OCI-LY3 (cell line): Measurements from ENCODE around the gene KRTCAP3.

Source experiments
- H2AFZ ChIP-seq: fragments of 200-600, 300-600 bp; shearing (Covaris generic); 2 replicates; pipeline ENCODE4 v1.6.0; 2014; ENCODE audit warnings: antibody characterized with exemption, low read depth, low read length
- H3K27ac ChIP-seq: fragments of 200-600, 300-600 bp; sonication (generic); 2 replicates; pipeline ENCODE4 v1.5.1; 2014; ENCODE audit warnings: mild to moderate bottlenecking, low read length, moderate library complexity, mixed read lengths
- H3K27me3 ChIP-seq: fragments of 200-600, 300-600 bp; sonication (generic); 2 replicates; pipeline ENCODE4 v1.6.1; 2014; ENCODE audit warnings: low read depth, low read length, mixed read lengths
- H3K36me3 ChIP-seq: fragments of 200-600, 300-600 bp; sonication (generic); replicated peaks from 2 replicates; pipeline ENCODE3; 2014; ENCODE audit warnings: low read depth, low read length, mixed read lengths
- H3K4me1 ChIP-seq: fragments of 300-600, 200-600 bp; sonication (generic); 2 replicates; pipeline ENCODE4 v1.6.1; 2014; ENCODE audit warnings: low read length, mixed read lengths
- H3K4me2 ChIP-seq: fragments of 200-600, 300-600 bp; sonication (generic); 2 replicates; pipeline ENCODE4 v1.6.1; 2014; ENCODE audit warnings: low read length, mixed read lengths
- H3K4me3 ChIP-seq: fragments of 300-600, 200-600 bp; sonication (generic); 2 replicates; pipeline ENCODE4 v1.5.1; 2014; ENCODE audit warnings: antibody characterized with exemption, mild to moderate bottlenecking, low read length, moderate library complexity
- H3K79me2 ChIP-seq: fragments of 300-600, 200-600 bp; shearing (Covaris generic); 2 replicates; pipeline ENCODE4 v1.6.1; 2014; ENCODE audit warnings: mild to moderate bottlenecking, low read length, mixed read lengths
- H3K9ac ChIP-seq: fragments of 300-600, 200-600 bp; shearing (Covaris generic); 2 replicates; pipeline ENCODE4 v1.6.0; 2014; ENCODE audit warnings: mild to moderate bottlenecking, low read length, moderate library complexity
- H3K9me3 ChIP-seq: fragments of 200-600, 300-600 bp; shearing (Covaris generic); 2 replicates; pipeline ENCODE4 v1.6.1; 2014; ENCODE audit warnings: low read length, mixed read lengths; ENCODE audit not compliant: insufficient read depth
- H4K20me1 ChIP-seq: fragments of 200-600, 300-600 bp; sonication (generic); 2 replicates; pipeline ENCODE4 v1.6.1; 2016; ENCODE audit warnings: low read length, mixed read lengths; ENCODE audit not compliant: insufficient read depth
- CTCF ChIP-seq: fragments of 200-600, 300-600 bp; sonication (generic); IDR thresholded peaks from 2 replicates; pipeline ENCODE4 v1.5.1; 2014; ENCODE audit warnings: antibody characterized with exemption, low read length, low read depth
- EZH2phosphoT487 ChIP-seq: fragments of 200-600 bp; shearing (Covaris generic); IDR thresholded peaks from 2 replicates; pipeline ENCODE4 v1.6.1; 2018; ENCODE audit warnings: antibody characterized with exemption, mixed run types, low read depth

KRTCAP3 gene

GRCh38 chr2:27461118-27461517 lies 18.9 kb downstream of the KRTCAP3 start:
- no peaks in the 10 kb centered on the region for H3K4me1 ChIP-seq
- no peaks in the 10 kb centered on the region for H3K9me3 ChIP-seq
- H2AFZ ChIP-seq, result no peak overlapping the region
- no peak overlapping the region for H3K9ac ChIP-seq
- no peaks in the 10 kb centered on the region for H3K36me3 ChIP-seq
- H4K20me1 ChIP-seq, result no peaks in the 10 kb centered on the region
- H3K79me2 ChIP-seq, result no peaks in the 10 kb centered on the region
- no peak overlapping the region for H3K27ac ChIP-seq
- H3K4me2 ChIP-seq, result no peak overlapping the region
- TF ChIP-seq CTCF, result no peak
- no peak for TF ChIP-seq EZH2phosphoT487
- H3K27me3 ChIP-seq, result no peaks in the 10 kb centered on the region
- H3K4me3 ChIP-seq, result no peak overlapping the region

GRCh38 chr2:27464443-27464842 lies 22.3 kb downstream of the KRTCAP3 start:
- H3K27ac ChIP-seq, result no peak overlapping the region
- no peak overlapping the region for H3K4me3 ChIP-seq
- H2AFZ ChIP-seq, result no peak overlapping the region
- H3K36me3 ChIP-seq, result no peaks in the 10 kb centered on the region
- H4K20me1 ChIP-seq, result no peaks in the 10 kb centered on the region
- no peaks in the 10 kb centered on the region for H3K27me3 ChIP-seq
- TF ChIP-seq CTCF, result no peak
- TF ChIP-seq EZH2phosphoT487, result no peak
- no peaks in the 10 kb centered on the region for H3K79me2 ChIP-seq
- no peaks in the 10 kb centered on the region for H3K9me3 ChIP-seq
- no peak overlapping the region for H3K4me2 ChIP-seq
- no peak overlapping the region for H3K9ac ChIP-seq
- H3K4me1 ChIP-seq, result no peaks in the 10 kb centered on the region

GRCh38 chr2:27471961-27472360 lies 29.8 kb downstream of the KRTCAP3 start:
- Histone ChIP-seq H3K4me2 (no peak overlapping the region), H4K20me1 (no peaks in the 10 kb centered on the region), H2AFZ (no peak overlapping the region), H3K9ac (no peak overlapping the region), H3K4me3 (no peak overlapping the region), H3K4me1 (no peaks in the 10 kb centered on the region), H3K27me3 (no peaks in the 10 kb centered on the region), H3K27ac (no peak overlapping the region), H3K9me3 (no peaks in the 10 kb centered on the region), H3K36me3 (peaks cover 2% of the 10 kb centered on the region), H3K79me2 (no peaks in the 10 kb centered on the region)
- no peak for TF ChIP-seq EZH2phosphoT487
- no peak for TF ChIP-seq CTCF

- TF ChIP-seq EZH2phosphoT487 (no peak), CTCF (no peak)
- Histone ChIP-seq H3K9me3 (no peaks in the 10 kb centered on the region), H3K27ac (no peak overlapping the region), H3K79me2 (no peaks in the 10 kb centered on the region), H3K4me2 (no peak overlapping the region), H3K4me1 (peaks cover 10% of the 10 kb centered on the region), H2AFZ (no peak overlapping the region), H3K27me3 (no peaks in the 10 kb centered on the region), H3K36me3 (no peaks in the 10 kb centered on the region), H4K20me1 (no peaks in the 10 kb centered on the region), H3K4me3 (no peak overlapping the region), H3K9ac (no peak overlapping the region)
Measured at GRCh38 chr2:27485496-27485895, 43.3 kb downstream of the KRTCAP3 start.
